Bone marrow (tissue), 2 donors: ENCODE results near the gene SBSN.

Experiments used
- DNase-seq, 2 donors: peaks; one replicate each; lab custom pipeline; 2025; lab: John Stamatoyannopoulos, UW

The SBSN gene

GRCh38 chr19:35474104-35474503 lies 54.0 kb downstream of the SBSN start:
- DNase-seq = no peak
